ENCODE data around the gene PGM3.
A peak's percentile ranks its signal among the peaks of the same experiment; 100 is the strongest.
"Not testable (repeated sequence)": the region's sequence is repeated elsewhere in the genome, so short reads cannot be mapped to it uniquely, and the experiment has no call there.

The PGM3 gene

GRCh38 chr6:83198486-83199172 is 5.6 kb upstream of the PGM3 start:
- Mint-ChIP-seq H3K9me3 (no peaks in the 10 kb centered on the region), H3K27me3 (no peaks in the 10 kb centered on the region), H3K27ac (no peak overlapping the region), H3K36me3 (peaks cover 2% of the 10 kb centered on the region), H3K4me3 (no peak overlapping the region), H3K4me1 (peaks cover 19% of the 10 kb centered on the region)
- ATAC-seq (ENCODE audit: low read depth) (no peak), DNase-seq (ENCODE audit: low spot score in 2 of 2) (no peak)

GRCh38 chr6:83193747-83194566 is 892 bp upstream of the PGM3 start:
- no peaks in the 10 kb centered on the region for H3K27me3 Mint-ChIP-seq
- peaks cover 25% of the 10 kb centered on the region for H3K4me1 Mint-ChIP-seq
- H3K9me3 Mint-ChIP-seq = no peaks in the 10 kb centered on the region
- H3K4me3 Mint-ChIP-seq = peak overlapping the region; percentile 94
- DNase-seq (ENCODE audit: low spot score in 2 of 2) = peak in 1 of 2 donors; percentile 22
- H3K36me3 Mint-ChIP-seq = peaks cover 4% of the 10 kb centered on the region
- no peak for ATAC-seq (ENCODE audit: low read depth)
- H3K27ac Mint-ChIP-seq = peak overlapping the region; percentile 94

DNA sequence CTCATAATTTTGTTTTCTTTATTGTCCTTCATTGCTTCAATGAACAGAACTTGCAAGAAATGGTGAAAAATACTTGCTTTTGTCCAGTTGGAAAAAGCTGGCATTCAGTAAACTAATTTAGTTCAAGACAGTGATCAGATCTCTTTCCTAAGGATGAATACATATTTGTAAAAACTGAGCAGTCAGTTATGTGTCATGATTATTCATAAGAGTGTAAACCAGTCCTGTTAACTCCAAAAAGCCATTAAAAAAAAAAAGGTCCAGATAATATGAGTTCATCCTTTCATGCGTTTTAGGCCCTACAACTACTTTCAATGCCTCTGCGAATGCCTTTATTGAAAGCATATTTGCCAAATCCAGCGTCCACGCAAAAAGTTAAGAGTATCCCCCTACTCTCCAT is 609 bp downstream of the PGM3 start:
- Mint-ChIP-seq H3K27me3 (no peaks in the 10 kb centered on the region), H3K9me3 (no peaks in the 10 kb centered on the region), H3K4me1 (peaks cover 26% of the 10 kb centered on the region), H3K27ac (peak overlapping the region; percentile 94), H3K36me3 (peaks cover 4% of the 10 kb centered on the region), H3K4me3 (peak overlapping the region; percentile 94)
- ATAC-seq (ENCODE audit: low read depth) (no peak), DNase-seq (ENCODE audit: low spot score in 2 of 2) (no peak)

DNA sequence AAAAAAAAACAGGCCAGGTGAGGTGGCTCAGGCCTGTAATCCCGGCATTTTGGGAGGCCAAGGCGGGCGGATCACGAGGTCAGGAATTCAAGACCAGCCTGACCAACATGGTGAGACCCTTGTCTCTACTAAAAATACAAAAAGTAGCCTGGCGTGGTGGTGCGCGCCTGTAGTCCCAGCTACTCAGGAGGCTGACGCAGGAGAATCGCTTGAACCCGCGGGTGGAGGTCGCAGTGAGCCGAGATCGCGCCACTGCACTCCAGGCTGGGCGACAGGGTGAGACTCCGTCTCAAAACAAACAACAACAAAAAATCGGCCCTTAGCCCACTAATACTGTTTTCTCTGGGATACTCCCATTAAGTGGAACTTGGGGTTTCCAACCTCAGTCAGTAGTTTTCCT is 1.1 kb downstream of the PGM3 start:
- not testable (repeated sequence) for ATAC-seq (ENCODE audit: low read depth); H3K27me3 Mint-ChIP-seq; H3K36me3 Mint-ChIP-seq; H3K27ac Mint-ChIP-seq; H3K9me3 Mint-ChIP-seq; DNase-seq (ENCODE audit: low spot score in 2 of 2)
- peak overlapping the region; percentile 24 for H3K4me3 Mint-ChIP-seq
- H3K4me1 Mint-ChIP-seq = peaks cover 26% of the 10 kb centered on the region

- Mint-ChIP-seq H3K36me3 (peaks cover 5% of the 10 kb centered on the region), H3K9me3 (no peaks in the 10 kb centered on the region), H3K27ac (no peak overlapping the region), H3K4me1 (peaks cover 21% of the 10 kb centered on the region), H3K27me3 (no peaks in the 10 kb centered on the region), H3K4me3 (no peak overlapping the region)
- DNase-seq (ENCODE audit: low spot score in 2 of 2) (no peak), ATAC-seq (ENCODE audit: low read depth) (no peak)
These were observed 2.4 kb downstream of the PGM3 start for GRCh38 chr6:83190626-83191025.

DNA sequence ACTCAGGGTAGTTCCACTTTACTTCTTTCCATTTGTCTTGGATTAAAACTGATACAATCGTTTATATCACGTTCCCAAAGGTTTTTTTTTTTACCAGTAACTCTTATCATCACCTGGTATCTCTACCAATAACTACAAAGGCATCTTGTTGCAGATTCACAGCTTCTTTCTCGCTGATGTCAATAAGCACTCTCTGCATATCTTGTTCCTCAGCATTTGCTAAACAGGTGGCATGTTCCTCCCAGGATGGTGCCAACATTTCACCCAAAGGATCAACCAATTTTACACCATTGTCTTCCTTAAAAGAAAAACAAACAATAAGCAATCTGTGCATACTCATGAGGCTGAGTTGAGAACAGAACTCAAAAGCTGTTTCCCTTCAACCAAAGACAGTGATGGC is 4.6 kb downstream of the PGM3 start:
- Mint-ChIP-seq H3K4me1 (peaks cover 14% of the 10 kb centered on the region), H3K9me3 (no peaks in the 10 kb centered on the region), H3K4me3 (no peak overlapping the region), H3K27ac (no peak overlapping the region), H3K36me3 (peaks cover 10% of the 10 kb centered on the region), H3K27me3 (no peaks in the 10 kb centered on the region)
- DNase-seq (ENCODE audit: low spot score in 2 of 2) (no peak), ATAC-seq (ENCODE audit: low read depth) (no peak)

DNA sequence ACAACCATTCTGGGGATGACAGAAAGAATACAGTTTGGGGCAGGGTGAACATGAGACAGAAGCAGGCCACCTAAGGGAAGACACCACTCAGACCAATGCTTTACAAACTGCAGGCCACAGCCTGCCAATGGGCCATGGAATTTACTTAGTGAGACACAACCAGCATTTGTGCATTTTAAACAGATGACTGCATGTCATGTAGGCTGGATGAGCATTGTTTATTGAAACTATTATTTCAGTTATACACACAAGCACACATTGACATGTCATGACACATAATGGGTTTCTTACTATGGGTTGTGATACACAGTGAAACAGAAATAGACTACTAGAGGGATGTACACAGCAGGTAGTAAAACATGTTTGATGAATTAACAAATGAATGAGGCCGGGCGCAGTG is 8.0 kb downstream of the PGM3 start:
- Mint-ChIP-seq H3K4me1 (peaks cover 6% of the 10 kb centered on the region), H3K9me3 (no peaks in the 10 kb centered on the region), H3K36me3 (peaks cover 19% of the 10 kb centered on the region), H3K4me3 (no peak overlapping the region), H3K27me3 (no peaks in the 10 kb centered on the region), H3K27ac (no peak overlapping the region)
- DNase-seq (ENCODE audit: low spot score in 2 of 2) (no peak), ATAC-seq (ENCODE audit: low read depth) (no peak)

DNA sequence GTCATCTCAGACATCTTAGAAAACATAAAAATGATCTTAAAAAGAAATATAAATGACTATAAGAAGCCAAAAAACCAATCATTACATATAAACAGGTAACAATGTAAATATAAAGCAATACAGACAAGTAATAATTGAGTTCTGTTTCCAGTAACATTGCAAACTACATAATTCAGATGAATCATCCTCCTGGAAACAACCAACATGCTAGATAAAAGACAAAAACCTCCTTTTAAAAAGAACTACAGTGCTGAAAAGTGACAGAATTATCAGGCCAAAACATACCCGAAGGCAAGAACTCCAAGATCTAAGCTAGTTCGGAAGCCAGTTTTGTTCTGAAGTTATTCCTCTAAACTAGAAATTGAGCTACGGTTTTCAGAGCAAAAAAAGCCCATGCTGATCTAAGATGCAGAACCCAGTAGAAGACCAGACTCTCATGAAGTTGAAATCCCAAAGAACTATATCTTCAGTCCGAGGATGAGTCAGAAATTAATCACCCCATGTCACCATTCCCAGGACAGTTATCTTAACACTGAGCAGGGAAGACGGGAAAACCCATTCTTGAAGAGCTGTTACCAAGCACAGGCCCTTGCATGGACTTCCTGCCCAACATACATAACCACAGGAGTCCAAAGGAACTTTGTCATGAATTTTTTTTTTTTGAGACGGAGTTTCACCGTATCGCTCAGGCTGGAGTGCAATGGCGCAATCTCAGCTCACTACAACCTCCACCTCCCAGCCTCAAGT is 9.8 kb downstream of the PGM3 start:
- Mint-ChIP-seq H3K27me3 (no peaks in the 10 kb centered on the region), H3K27ac (no peak overlapping the region), H3K36me3 (peaks cover 23% of the 10 kb centered on the region), H3K9me3 (no peaks in the 10 kb centered on the region), H3K4me3 (no peak overlapping the region), H3K4me1 (no peaks in the 10 kb centered on the region)
- ATAC-seq (ENCODE audit: low read depth) (no peak), DNase-seq (ENCODE audit: low spot score in 2 of 2) (no peak)

- peaks cover 27% of the 10 kb centered on the region for H3K36me3 Mint-ChIP-seq
- H3K27ac Mint-ChIP-seq = no peak overlapping the region
- no peaks in the 10 kb centered on the region for H3K27me3 Mint-ChIP-seq
- no peak for ATAC-seq (ENCODE audit: low read depth)
- no peaks in the 10 kb centered on the region for H3K9me3 Mint-ChIP-seq
- no peak overlapping the region for H3K4me3 Mint-ChIP-seq
- DNase-seq (ENCODE audit: low spot score in 2 of 2) = no peak
- no peaks in the 10 kb centered on the region for H3K4me1 Mint-ChIP-seq
These were observed 11.0 kb downstream of the PGM3 start for GRCh38 chr6:83182114-83182513.

DNA sequence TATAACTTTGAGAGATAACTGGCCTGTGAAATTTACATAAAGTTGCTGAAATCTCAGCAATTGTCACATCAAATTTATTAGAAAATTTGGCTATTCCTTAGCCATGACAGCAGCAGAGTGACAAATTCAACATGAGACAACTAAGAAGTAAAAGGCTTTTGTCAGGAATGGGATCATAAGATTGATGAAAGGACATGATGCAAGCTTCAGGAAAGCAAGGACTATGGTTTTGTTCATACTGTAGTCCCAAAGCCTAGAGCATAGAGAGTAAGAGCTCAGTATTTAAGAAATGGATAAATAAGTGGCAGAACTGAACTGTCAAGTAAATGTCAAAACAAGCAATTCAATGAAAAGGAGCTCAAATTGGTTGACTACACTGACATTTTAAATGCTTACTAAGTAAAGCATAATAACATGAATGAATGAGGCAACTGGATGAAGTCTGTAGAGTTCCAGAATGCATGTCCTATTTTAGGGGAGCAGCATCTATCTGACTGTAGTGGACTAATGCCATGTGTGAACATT is 12.6 kb downstream of the PGM3 start:
- no peak overlapping the region for H3K4me3 Mint-ChIP-seq
- H3K4me1 Mint-ChIP-seq = no peaks in the 10 kb centered on the region
- ATAC-seq (ENCODE audit: low read depth) (no peak), DNase-seq (ENCODE audit: low spot score in 2 of 2) (no peak)
- peaks cover 30% of the 10 kb centered on the region for H3K36me3 Mint-ChIP-seq
- H3K27me3 Mint-ChIP-seq = no peaks in the 10 kb centered on the region
- no peaks in the 10 kb centered on the region for H3K9me3 Mint-ChIP-seq
- H3K27ac Mint-ChIP-seq = no peak overlapping the region

GRCh38 chr6:83176246-83176645 is 16.8 kb downstream of the PGM3 start:
- H3K36me3 Mint-ChIP-seq = peaks cover 32% of the 10 kb centered on the region
- H3K27me3 Mint-ChIP-seq = no peaks in the 10 kb centered on the region
- no peaks in the 10 kb centered on the region for H3K9me3 Mint-ChIP-seq
- DNase-seq (ENCODE audit: low spot score in 2 of 2) (no peak), ATAC-seq (ENCODE audit: low read depth) (no peak)
- no peaks in the 10 kb centered on the region for H3K4me1 Mint-ChIP-seq
- no peak overlapping the region for H3K4me3 Mint-ChIP-seq
- no peak overlapping the region for H3K27ac Mint-ChIP-seq

GRCh38 chr6:83169511-83169910 is 23.6 kb downstream of the PGM3 start:
- no peak overlapping the region for H3K27ac Mint-ChIP-seq
- no peak overlapping the region for H3K4me3 Mint-ChIP-seq
- no peaks in the 10 kb centered on the region for H3K9me3 Mint-ChIP-seq
- ATAC-seq (ENCODE audit: low read depth) = no peak
- DNase-seq (ENCODE audit: low spot score in 2 of 2) = no peak
- H3K36me3 Mint-ChIP-seq = peaks cover 43% of the 10 kb centered on the region
- peaks cover 1% of the 10 kb centered on the region for H3K4me1 Mint-ChIP-seq
- no peaks in the 10 kb centered on the region for H3K27me3 Mint-ChIP-seq

DNA sequence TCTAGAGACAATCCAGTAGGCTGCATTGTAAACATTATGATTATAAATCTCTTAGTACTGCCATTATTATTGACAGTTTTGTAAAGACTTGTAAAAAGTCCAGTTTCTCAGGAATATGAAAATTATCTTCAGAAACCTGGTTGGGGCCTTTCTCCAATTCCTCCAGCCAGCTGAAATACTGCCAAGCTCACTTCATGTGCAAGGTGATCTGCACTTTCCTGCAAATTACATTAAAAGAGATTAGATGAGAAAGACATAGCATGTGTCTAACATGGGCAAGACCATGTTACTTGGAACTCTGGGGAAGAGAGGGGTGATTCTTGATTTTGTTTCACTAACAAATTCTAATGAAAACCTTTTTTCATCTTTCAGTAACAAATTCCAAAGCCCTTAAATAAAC is 24.0 kb downstream of the PGM3 start:
- no peak for ATAC-seq (ENCODE audit: low read depth)
- peaks cover 41% of the 10 kb centered on the region for H3K36me3 Mint-ChIP-seq
- no peaks in the 10 kb centered on the region for H3K27me3 Mint-ChIP-seq
- no peak overlapping the region for H3K4me3 Mint-ChIP-seq
- peaks cover 2% of the 10 kb centered on the region for H3K4me1 Mint-ChIP-seq
- no peaks in the 10 kb centered on the region for H3K9me3 Mint-ChIP-seq
- no peak for DNase-seq (ENCODE audit: low spot score in 2 of 2)
- H3K27ac Mint-ChIP-seq = no peak overlapping the region

DNA sequence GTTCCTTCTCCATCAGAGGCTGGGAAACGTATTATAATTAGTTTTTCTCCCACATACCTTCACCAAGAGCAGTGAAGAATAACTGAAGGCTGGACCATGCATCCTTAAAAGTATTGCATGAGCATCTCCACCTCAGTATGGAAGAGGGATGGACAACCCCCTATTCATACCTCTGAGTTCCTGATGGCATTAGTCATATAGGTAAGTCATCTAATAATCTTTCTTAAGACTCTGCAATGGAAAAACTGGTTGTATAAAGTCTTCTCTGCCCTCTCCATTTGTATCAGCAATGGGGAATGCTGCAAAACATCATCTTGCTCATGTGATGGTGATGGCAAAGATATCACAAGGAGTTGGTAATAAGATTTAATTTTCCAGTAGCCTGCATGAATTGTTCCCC is 24.5 kb downstream of the PGM3 start:
- no peak overlapping the region for H3K4me3 Mint-ChIP-seq
- H3K4me1 Mint-ChIP-seq = peaks cover 2% of the 10 kb centered on the region
- H3K27ac Mint-ChIP-seq = no peak overlapping the region
- no peaks in the 10 kb centered on the region for H3K9me3 Mint-ChIP-seq
- H3K36me3 Mint-ChIP-seq = peaks cover 39% of the 10 kb centered on the region
- no peak for DNase-seq (ENCODE audit: low spot score in 2 of 2)
- ATAC-seq (ENCODE audit: low read depth) = no peak
- no peaks in the 10 kb centered on the region for H3K27me3 Mint-ChIP-seq
